Measurements from ENCODE around the gene GRAMD4. TPM values are rescaled to one million over a fixed set of nuclear protein-coding genes. Genes with fewer than 3 reads are reported as not detected.

Gene GRAMD4
- total RNA-seq, 1 donor from 2014 or later, result 45.6 TPM

DNA sequence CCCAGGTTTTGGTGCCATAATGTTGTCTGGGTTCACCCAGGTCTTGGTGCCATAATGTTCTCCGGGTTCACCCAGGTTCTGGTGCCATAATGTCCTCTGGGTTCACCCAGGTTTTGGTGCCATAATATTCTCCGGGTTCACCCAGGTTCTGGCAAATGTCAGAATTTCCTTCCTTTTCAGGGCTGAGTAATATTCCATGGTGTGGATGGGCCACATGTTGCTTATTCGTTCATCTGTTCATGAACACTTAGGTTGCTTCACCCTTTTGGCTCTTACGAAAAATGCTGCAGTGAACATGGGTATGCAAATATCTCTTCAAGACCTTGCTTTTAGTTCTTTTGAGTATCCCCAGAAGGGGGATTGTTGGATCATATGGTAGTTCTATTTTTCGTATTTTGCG is 15.1 kb upstream of the GRAMD4 start:
- ATAC-seq (ENCODE audit: low read depth) (no peak), DNase-seq (no peak)
- Mint-ChIP-seq H3K27ac (no peak overlapping the region), H3K4me3 (no peak overlapping the region), H3K27me3 (no peaks in the 10 kb centered on the region), H3K4me1 (peaks cover 27% of the 10 kb centered on the region), H3K9me3 (no peaks in the 10 kb centered on the region), H3K36me3 (ENCODE audit: low read depth) (no peaks in the 10 kb centered on the region)
- TF ChIP-seq, protein P1, sequence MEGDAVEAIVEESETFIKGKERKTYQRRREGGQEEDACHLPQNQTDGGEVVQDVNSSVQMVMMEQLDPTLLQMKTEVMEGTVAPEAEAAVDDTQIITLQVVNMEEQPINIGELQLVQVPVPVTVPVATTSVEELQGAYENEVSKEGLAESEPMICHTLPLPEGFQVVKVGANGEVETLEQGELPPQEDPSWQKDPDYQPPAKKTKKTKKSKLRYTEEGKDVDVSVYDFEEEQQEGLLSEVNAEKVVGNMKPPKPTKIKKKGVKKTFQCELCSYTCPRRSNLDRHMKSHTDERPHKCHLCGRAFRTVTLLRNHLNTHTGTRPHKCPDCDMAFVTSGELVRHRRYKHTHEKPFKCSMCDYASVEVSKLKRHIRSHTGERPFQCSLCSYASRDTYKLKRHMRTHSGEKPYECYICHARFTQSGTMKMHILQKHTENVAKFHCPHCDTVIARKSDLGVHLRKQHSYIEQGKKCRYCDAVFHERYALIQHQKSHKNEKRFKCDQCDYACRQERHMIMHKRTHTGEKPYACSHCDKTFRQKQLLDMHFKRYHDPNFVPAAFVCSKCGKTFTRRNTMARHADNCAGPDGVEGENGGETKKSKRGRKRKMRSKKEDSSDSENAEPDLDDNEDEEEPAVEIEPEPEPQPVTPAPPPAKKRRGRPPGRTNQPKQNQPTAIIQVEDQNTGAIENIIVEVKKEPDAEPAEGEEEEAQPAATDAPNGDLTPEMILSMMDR (IDR thresholded peaks at IDR 0.05), result no peak
- ChIA-PET POLR2A (no interaction called here), CTCF (no interaction called here)
- intact Hi-C loops (cut with micrococcal nuclease), result no loop called here

DNA sequence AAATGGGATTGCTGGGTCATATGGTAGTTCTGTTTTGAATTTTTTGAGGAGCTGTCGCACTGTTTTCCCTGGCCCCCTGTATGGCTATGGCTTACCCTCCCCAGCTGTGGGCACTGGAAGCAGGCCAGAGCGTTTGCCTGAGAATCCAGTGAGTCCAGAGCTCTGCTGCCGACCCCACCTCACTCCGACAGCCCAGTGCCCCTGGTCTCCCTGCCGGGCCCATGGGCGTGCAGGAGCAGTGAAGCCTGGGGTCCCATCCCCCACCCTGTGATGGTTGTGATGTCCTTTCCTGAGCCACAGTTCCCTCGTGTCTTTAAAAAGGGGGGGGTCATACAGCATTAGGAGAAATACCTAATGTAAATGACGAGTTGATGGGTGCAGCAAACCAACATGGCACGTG is 13.3 kb upstream of the GRAMD4 start:
- TF ChIP-seq, protein P1 (IDR thresholded peaks at IDR 0.05), result no peak
- ChIA-PET POLR2A (no interaction called here), CTCF (no interaction called here)
- DNase-seq (no peak), ATAC-seq (ENCODE audit: low read depth) (no peak)
- Mint-ChIP-seq H3K9me3 (no peaks in the 10 kb centered on the region), H3K4me3 (no peak overlapping the region), H3K27me3 (no peaks in the 10 kb centered on the region), H3K4me1 (peaks cover 17% of the 10 kb centered on the region), H3K27ac (no peak overlapping the region), H3K36me3 (ENCODE audit: low read depth) (no peaks in the 10 kb centered on the region)
- intact Hi-C loops (cut with micrococcal nuclease), result no loop called here

DNA sequence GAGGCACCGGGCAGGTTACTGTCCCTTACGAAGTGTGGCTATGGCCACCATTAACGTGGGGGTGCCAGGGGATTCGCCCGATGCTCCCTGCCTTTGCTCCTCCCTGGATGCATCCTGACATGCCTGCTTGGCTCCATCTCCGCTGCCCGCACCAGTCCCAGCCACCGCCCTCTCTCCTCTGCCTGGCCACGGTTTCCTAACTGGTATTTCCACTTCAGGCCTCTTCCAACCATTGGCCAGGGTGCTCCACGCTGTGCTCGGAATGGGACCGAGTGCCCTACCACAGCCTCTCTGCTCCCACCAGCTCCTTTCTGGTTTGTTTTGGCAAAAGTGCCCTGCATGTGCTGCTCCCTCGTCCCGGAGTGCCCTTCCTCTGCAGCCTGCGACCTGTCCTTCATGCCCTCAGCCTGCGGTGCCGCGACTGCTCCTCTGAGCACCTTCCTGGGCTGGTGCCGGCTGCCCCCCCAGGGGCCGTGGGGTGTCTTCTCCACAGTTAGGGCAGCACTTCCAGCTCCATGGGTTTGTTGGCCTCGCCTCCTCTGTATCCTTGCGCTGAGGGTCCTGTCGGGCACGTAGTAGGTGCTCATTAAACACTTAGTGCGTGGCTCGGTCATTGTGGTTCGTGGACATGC is 12.6 kb upstream of the GRAMD4 start:
- Mint-ChIP-seq H3K4me1 (peaks cover 22% of the 10 kb centered on the region), H3K36me3 (ENCODE audit: low read depth) (no peaks in the 10 kb centered on the region), H3K27ac (no peak overlapping the region), H3K27me3 (no peaks in the 10 kb centered on the region), H3K9me3 (no peaks in the 10 kb centered on the region), H3K4me3 (no peak overlapping the region)
- ATAC-seq (ENCODE audit: low read depth) (no peak), DNase-seq (no peak)
- intact Hi-C loops (cut with micrococcal nuclease), result no loop called here
- ChIA-PET CTCF (no interaction called here), POLR2A (interaction anchor here (1.0 kb wide), 1 partner anchor 16 kb away, joined by 3 read pairs; no protein-coding TSS in a partner anchor)
- TF ChIP-seq, protein P1 (IDR thresholded peaks at IDR 0.05), result no peak

GRCh38 chr22:46609175-46609690 is 11.0 kb upstream of the GRAMD4 start:
- ChIA-PET CTCF (no interaction called here), POLR2A (no interaction called here)
- Mint-ChIP-seq H3K27me3 (no peaks in the 10 kb centered on the region), H3K9me3 (no peaks in the 10 kb centered on the region), H3K4me3 (no peak overlapping the region), H3K36me3 (ENCODE audit: low read depth) (no peaks in the 10 kb centered on the region), H3K4me1 (peaks cover 32% of the 10 kb centered on the region), H3K27ac (no peak overlapping the region)
- TF ChIP-seq, protein P1 (IDR thresholded peaks at IDR 0.05), result no peak
- DNase-seq (no peak), ATAC-seq (ENCODE audit: low read depth) (no peak)
- intact Hi-C loops (cut with micrococcal nuclease), result no loop called here

DNA sequence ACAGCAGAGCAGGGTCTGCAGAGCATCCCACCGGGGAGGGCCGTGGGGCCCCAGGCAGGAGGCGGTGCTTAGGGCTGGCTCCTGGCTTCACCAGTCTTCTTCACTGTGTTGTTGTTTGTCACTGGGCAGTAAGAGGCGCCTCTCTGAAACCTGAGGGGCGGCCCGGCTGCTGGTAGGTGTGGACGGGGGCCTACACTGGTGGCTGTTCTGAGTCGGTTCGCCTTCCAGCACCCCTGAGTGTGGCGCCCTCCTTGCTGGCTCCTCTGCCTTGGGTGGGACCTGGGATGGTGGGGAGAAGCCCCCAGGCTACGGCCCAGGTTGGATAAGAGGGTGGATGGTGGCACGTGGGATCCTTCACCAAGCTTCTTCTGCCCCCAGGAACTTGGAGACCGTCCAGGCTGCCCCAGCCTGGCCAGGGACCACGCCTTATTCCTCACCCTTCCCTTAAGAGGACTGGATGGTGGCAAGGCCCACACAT is 10.4 kb upstream of the GRAMD4 start:
- POLR2A ChIA-PET, result no interaction called here
- intact Hi-C loops (cut with micrococcal nuclease), result loop anchor here (5.0 kb wide), 1 partner anchor 32 kb away; no protein-coding TSS in a partner anchor
- Mint-ChIP-seq H3K4me1 (peaks cover 33% of the 10 kb centered on the region), H3K27ac (no peak overlapping the region), H3K36me3 (ENCODE audit: low read depth) (no peaks in the 10 kb centered on the region), H3K9me3 (no peaks in the 10 kb centered on the region), H3K4me3 (no peak overlapping the region), H3K27me3 (no peaks in the 10 kb centered on the region)
- ATAC-seq (ENCODE audit: low read depth), result no peak
- DNase-seq, result no peak
- CTCF ChIA-PET, result no interaction called here
- TF ChIP-seq, protein P1 (IDR thresholded peaks at IDR 0.05), result no peak
